ENCODE measurements around the gene AIPL1.

The AIPL1 gene

DNA sequence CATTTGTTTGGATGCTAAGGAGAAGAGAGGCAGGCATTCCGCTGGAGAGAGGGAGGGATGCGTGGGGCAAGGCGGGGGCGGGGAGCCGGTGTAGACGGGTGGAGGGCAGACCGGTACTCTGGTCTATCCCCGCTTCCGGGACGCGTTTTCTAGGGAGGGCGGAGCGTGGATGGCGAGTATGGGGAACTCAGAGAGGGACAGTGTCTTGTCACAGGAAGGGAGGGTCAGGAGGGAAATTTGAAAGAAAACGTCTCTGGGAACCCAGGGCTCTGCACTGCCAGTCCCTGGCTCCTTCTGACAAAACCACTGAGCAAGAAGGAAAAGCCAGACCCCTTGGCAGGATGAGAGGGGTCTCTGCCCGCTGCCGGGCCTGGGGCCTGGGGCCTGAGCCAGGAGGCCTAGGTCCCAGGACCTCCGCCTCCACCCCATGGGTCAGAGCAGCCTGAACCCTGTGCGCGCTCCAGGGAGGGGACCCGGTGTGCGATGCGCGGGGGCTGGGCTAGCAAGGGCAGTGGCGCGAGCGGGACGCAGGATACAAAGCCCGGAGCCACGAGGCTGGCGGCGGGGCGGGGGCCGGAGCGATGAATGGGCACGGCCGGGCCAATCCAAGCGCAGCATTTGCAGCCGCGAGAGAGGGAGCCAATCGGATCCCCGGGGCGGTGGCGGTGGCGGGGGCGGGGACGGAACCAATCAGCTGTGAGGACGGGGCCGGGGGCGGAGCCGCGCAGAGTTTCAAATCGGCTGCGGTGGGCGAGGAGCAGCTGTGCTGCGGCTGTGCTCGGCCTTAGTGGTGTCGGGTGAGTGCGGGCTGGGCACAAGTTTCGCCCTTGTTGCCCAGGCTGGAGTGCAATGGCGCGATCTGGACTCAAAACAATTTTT lies 9.0 kb upstream of the AIPL1 start, which contains the start of gene PIMREG:
Gene PIMREG, plus strand, starts transcription at position 764 of the 879 bp plus-strand sequence. CDS start 656 bp downstream, outside the sequence.
- no peaks in the 10 kb centered on the region for H3F3A ChIP-seq (ENCODE audit: control insufficient read depth, insufficient read depth)
- no peaks in the 10 kb centered on the region for H4K20me1 ChIP-seq (ENCODE audit: control insufficient read depth, insufficient read depth, low read depth, low read length)
- H3K36me3 ChIP-seq (ENCODE audit: control insufficient read depth, low read length): no peaks in the 10 kb centered on the region
- peaks cover 9% of the 10 kb centered on the region for H3K27me3 ChIP-seq (ENCODE audit: control insufficient read depth, low read length)
- H3K9me2 ChIP-seq (replicated peaks; ENCODE audit: control insufficient read depth, low read length): no peaks in the 10 kb centered on the region
- no peaks in the 10 kb centered on the region for H3K9me3 ChIP-seq (ENCODE audit: control insufficient read depth, insufficient read depth, low read length)
- no peaks in the 10 kb centered on the region for H3K4me1 ChIP-seq (ENCODE audit: control insufficient read depth, low read length)
- H3K4me3 ChIP-seq (ENCODE audit: low read length): no peak within 1 kb of the TSS
- H3K27ac ChIP-seq (ENCODE audit: low read depth, low read length): no peak within 1 kb of the TSS
- H3K4me2 ChIP-seq (ENCODE audit: low read length): no peak within 1 kb of the TSS
- no peak for TF ChIP-seq EZH2phosphoT487 (IDR thresholded peaks at IDR 0.05; ENCODE audit: borderline replicate concordance, low read length)
- TF ChIP-seq, protein P1, sequence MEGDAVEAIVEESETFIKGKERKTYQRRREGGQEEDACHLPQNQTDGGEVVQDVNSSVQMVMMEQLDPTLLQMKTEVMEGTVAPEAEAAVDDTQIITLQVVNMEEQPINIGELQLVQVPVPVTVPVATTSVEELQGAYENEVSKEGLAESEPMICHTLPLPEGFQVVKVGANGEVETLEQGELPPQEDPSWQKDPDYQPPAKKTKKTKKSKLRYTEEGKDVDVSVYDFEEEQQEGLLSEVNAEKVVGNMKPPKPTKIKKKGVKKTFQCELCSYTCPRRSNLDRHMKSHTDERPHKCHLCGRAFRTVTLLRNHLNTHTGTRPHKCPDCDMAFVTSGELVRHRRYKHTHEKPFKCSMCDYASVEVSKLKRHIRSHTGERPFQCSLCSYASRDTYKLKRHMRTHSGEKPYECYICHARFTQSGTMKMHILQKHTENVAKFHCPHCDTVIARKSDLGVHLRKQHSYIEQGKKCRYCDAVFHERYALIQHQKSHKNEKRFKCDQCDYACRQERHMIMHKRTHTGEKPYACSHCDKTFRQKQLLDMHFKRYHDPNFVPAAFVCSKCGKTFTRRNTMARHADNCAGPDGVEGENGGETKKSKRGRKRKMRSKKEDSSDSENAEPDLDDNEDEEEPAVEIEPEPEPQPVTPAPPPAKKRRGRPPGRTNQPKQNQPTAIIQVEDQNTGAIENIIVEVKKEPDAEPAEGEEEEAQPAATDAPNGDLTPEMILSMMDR (IDR thresholded peaks at IDR 0.05; ENCODE audit: low read depth, low read length, poor library complexity, severe bottlenecking): no peak
- no peaks in the 10 kb centered on the region for H3K79me2 ChIP-seq (ENCODE audit: control insufficient read depth, low read length)

DNA sequence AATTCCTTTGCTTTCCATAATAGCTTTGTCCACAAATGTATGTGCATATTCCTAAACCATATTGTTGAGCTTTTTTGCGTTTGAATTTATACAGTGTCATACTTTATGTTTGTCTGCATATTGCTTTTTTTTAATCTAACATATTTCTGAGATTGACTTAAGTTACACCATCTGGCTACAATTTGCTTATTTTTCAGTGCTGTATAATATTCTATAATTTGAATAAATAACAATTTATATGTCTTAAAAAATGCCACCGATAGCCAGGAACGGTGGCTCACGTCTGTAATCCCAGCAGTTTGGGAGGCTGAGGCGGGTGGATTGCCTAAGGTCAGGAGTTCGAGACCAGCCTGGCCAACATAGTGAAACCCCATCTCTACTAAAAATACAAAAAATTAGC lies 7.9 kb upstream of the AIPL1 start:
- peaks cover 9% of the 10 kb centered on the region for H3K27me3 ChIP-seq (ENCODE audit: control insufficient read depth, low read length)
- no peaks in the 10 kb centered on the region for H3K36me3 ChIP-seq (ENCODE audit: control insufficient read depth, low read length)
- H3K79me2 ChIP-seq (ENCODE audit: control insufficient read depth, low read length): no peaks in the 10 kb centered on the region
- H3K9me2 ChIP-seq (replicated peaks; ENCODE audit: control insufficient read depth, low read length): no peaks in the 10 kb centered on the region
- H3K4me3 ChIP-seq (ENCODE audit: low read length): no peak overlapping the region
- no peak overlapping the region for H3K4me2 ChIP-seq (ENCODE audit: low read length)
- no peak for TF ChIP-seq EZH2phosphoT487 (IDR thresholded peaks at IDR 0.05; ENCODE audit: borderline replicate concordance, low read length)
- TF ChIP-seq, protein P1 (IDR thresholded peaks at IDR 0.05; ENCODE audit: low read depth, low read length, poor library complexity, severe bottlenecking): no peak
- no peak overlapping the region for H3K27ac ChIP-seq (ENCODE audit: low read depth, low read length)
- H3K9me3 ChIP-seq (ENCODE audit: control insufficient read depth, insufficient read depth, low read length): no peaks in the 10 kb centered on the region
- no peaks in the 10 kb centered on the region for H4K20me1 ChIP-seq (ENCODE audit: control insufficient read depth, insufficient read depth, low read depth, low read length)
- H3F3A ChIP-seq (ENCODE audit: control insufficient read depth, insufficient read depth): no peaks in the 10 kb centered on the region
- no peaks in the 10 kb centered on the region for H3K4me1 ChIP-seq (ENCODE audit: control insufficient read depth, low read length)

DNA sequence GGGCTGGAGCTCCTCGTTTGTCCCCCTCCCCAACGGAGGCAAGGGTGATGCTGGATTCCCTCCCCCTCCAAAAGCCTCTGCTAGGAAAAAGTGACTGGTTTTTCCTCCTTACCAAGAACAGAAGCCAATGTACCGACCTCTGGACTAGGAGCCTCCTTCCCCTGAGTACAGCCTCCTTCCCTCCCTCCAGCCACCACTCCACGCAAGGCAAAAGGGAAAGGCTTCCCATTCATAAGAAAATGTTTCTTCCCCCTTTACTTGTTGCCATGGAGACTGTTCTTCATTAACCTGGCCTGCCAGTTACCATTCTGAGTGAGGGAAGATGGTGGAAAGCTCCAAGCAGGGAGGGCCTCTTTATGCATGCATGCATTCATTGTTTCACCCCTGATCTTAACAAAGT lies 5.0 kb upstream of the AIPL1 start:
- TF ChIP-seq, protein P1 (IDR thresholded peaks at IDR 0.05; ENCODE audit: low read depth, low read length, poor library complexity, severe bottlenecking): no peak
- TF ChIP-seq EZH2phosphoT487 (IDR thresholded peaks at IDR 0.05; ENCODE audit: borderline replicate concordance, low read length): no peak
- no peaks in the 10 kb centered on the region for H3K9me2 ChIP-seq (replicated peaks; ENCODE audit: control insufficient read depth, low read length)
- H3K27me3 ChIP-seq (ENCODE audit: control insufficient read depth, low read length): peaks cover 14% of the 10 kb centered on the region
- no peaks in the 10 kb centered on the region for H4K20me1 ChIP-seq (ENCODE audit: control insufficient read depth, insufficient read depth, low read depth, low read length)
- no peaks in the 10 kb centered on the region for H3K4me1 ChIP-seq (ENCODE audit: control insufficient read depth, low read length)
- no peak overlapping the region for H3K4me3 ChIP-seq (ENCODE audit: low read length)
- H3K36me3 ChIP-seq (ENCODE audit: control insufficient read depth, low read length): no peaks in the 10 kb centered on the region
- H3K27ac ChIP-seq (ENCODE audit: low read depth, low read length): no peak overlapping the region
- H3K79me2 ChIP-seq (ENCODE audit: control insufficient read depth, low read length): no peaks in the 10 kb centered on the region
- no peak overlapping the region for H3K4me2 ChIP-seq (ENCODE audit: low read length)
- no peaks in the 10 kb centered on the region for H3K9me3 ChIP-seq (ENCODE audit: control insufficient read depth, insufficient read depth, low read length)
- no peaks in the 10 kb centered on the region for H3F3A ChIP-seq (ENCODE audit: control insufficient read depth, insufficient read depth)

Measured in DOHH2 (cell line).